Measurements from ENCODE around the gene PRDM7.

Gene PRDM7

GRCh38 chr16:90037276-90037675 lies 39.9 kb downstream of the PRDM7 start:
- no peak for DNase-seq (ENCODE audit: low read depth in 1 of 2, low spot score in 1 of 2)
- no peak for TF ChIP-seq JUND (IDR thresholded peaks at IDR 0.05; ENCODE audit: low read depth)
- in situ Hi-C loops (cut with HindIII; ENCODE audit: low pct_unique_long_range_greater_than_20kb, low sequenced_read_pairs), result no loop called here

- DNase-seq (ENCODE audit: low read depth in 1 of 2, low spot score in 1 of 2), result no peak
- in situ Hi-C loops (cut with HindIII; ENCODE audit: low pct_unique_long_range_greater_than_20kb, low sequenced_read_pairs), result no loop called here
- no peak for TF ChIP-seq JUND (IDR thresholded peaks at IDR 0.05; ENCODE audit: low read depth)
Observed at GRCh38 chr16:90035902-90036301, 41.2 kb downstream of the PRDM7 start.

GRCh38 chr16:90034504-90034903 lies 42.6 kb downstream of the PRDM7 start:
- in situ Hi-C loops (cut with HindIII; ENCODE audit: low pct_unique_long_range_greater_than_20kb, low sequenced_read_pairs), result no loop called here
- no peak for DNase-seq (ENCODE audit: low read depth in 1 of 2, low spot score in 1 of 2)
- no peak for TF ChIP-seq JUND (IDR thresholded peaks at IDR 0.05; ENCODE audit: low read depth)

- TF ChIP-seq JUND (IDR thresholded peaks at IDR 0.05; ENCODE audit: low read depth), result no peak
- in situ Hi-C loops (cut with HindIII; ENCODE audit: low pct_unique_long_range_greater_than_20kb, low sequenced_read_pairs), result no loop called here
- no peak for DNase-seq (ENCODE audit: low read depth in 1 of 2, low spot score in 1 of 2)
Observed at GRCh38 chr16:90033387-90033786, 43.7 kb downstream of the PRDM7 start.

- DNase-seq (ENCODE audit: low read depth in 1 of 2, low spot score in 1 of 2), result no peak
- no peak for TF ChIP-seq JUND (IDR thresholded peaks at IDR 0.05; ENCODE audit: low read depth)
- in situ Hi-C loops (cut with HindIII; ENCODE audit: low pct_unique_long_range_greater_than_20kb, low sequenced_read_pairs), result no loop called here
Observed at GRCh38 chr16:90032674-90033331, 44.3 kb downstream of the PRDM7 start.

- in situ Hi-C loops (cut with HindIII; ENCODE audit: low pct_unique_long_range_greater_than_20kb, low sequenced_read_pairs), result no loop called here
- TF ChIP-seq JUND (IDR thresholded peaks at IDR 0.05; ENCODE audit: low read depth), result no peak
- DNase-seq (ENCODE audit: low read depth in 1 of 2, low spot score in 1 of 2), result no peak
Observed at GRCh38 chr16:90031931-90032673, 45.0 kb downstream of the PRDM7 start.

GRCh38 chr16:90031186-90031930 lies 45.8 kb downstream of the PRDM7 start:
- in situ Hi-C loops (cut with HindIII; ENCODE audit: low pct_unique_long_range_greater_than_20kb, low sequenced_read_pairs), result no loop called here
- TF ChIP-seq JUND (IDR thresholded peaks at IDR 0.05; ENCODE audit: low read depth), result no peak
- DNase-seq (ENCODE audit: low read depth in 1 of 2, low spot score in 1 of 2), result no peak

- no peak for DNase-seq (ENCODE audit: low read depth in 1 of 2, low spot score in 1 of 2)
- in situ Hi-C loops (cut with HindIII; ENCODE audit: low pct_unique_long_range_greater_than_20kb, low sequenced_read_pairs), result no loop called here
- no peak for TF ChIP-seq JUND (IDR thresholded peaks at IDR 0.05; ENCODE audit: low read depth)
Observed at GRCh38 chr16:90028985-90029384, 48.1 kb downstream of the PRDM7 start.

- no peak for DNase-seq (ENCODE audit: low read depth in 1 of 2, low spot score in 1 of 2)
- in situ Hi-C loops (cut with HindIII; ENCODE audit: low pct_unique_long_range_greater_than_20kb, low sequenced_read_pairs), result no loop called here
- TF ChIP-seq JUND (IDR thresholded peaks at IDR 0.05; ENCODE audit: low read depth), result no peak
Observed at GRCh38 chr16:90027611-90028010, 49.5 kb downstream of the PRDM7 start.

GRCh38 chr16:90026135-90026534 lies 51.0 kb downstream of the PRDM7 start:
- no peak for TF ChIP-seq JUND (IDR thresholded peaks at IDR 0.05; ENCODE audit: low read depth)
- no peak for DNase-seq (ENCODE audit: low read depth in 1 of 2, low spot score in 1 of 2)
- in situ Hi-C loops (cut with HindIII; ENCODE audit: low pct_unique_long_range_greater_than_20kb, low sequenced_read_pairs), result no loop called here

- in situ Hi-C loops (cut with HindIII; ENCODE audit: low pct_unique_long_range_greater_than_20kb, low sequenced_read_pairs), result no loop called here
- DNase-seq (ENCODE audit: low read depth in 1 of 2, low spot score in 1 of 2), result no peak
- TF ChIP-seq JUND (IDR thresholded peaks at IDR 0.05; ENCODE audit: low read depth), result no peak
Observed at GRCh38 chr16:90023078-90023447, 54.1 kb downstream of the PRDM7 start.

GRCh38 chr16:90022209-90023077 lies 54.7 kb downstream of the PRDM7 start:
- in situ Hi-C loops (cut with HindIII; ENCODE audit: low pct_unique_long_range_greater_than_20kb, low sequenced_read_pairs), result no loop called here
- no peak for TF ChIP-seq JUND (IDR thresholded peaks at IDR 0.05; ENCODE audit: low read depth)
- DNase-seq (ENCODE audit: low read depth in 1 of 2, low spot score in 1 of 2), result peak; percentile 95 to 96

Data from T47D (cell line).